Measurements from ENCODE around the gene QKI. TPM values are rescaled to one million over a fixed set of nuclear protein-coding genes. Genes with fewer than 3 reads are reported as not detected.

The QKI gene
- total RNA-seq, 1 donor from 2014 or later, result 267 TPM

GRCh38 chr6:163607792-163608191 lies 193.3 kb downstream of the QKI start:
- Mint-ChIP-seq H3K27me3 (ENCODE audit: low read depth) (no peaks in the 10 kb centered on the region), H3K4me3 (no peak overlapping the region), H3K9me3 (peaks cover 4% of the 10 kb centered on the region), H3K27ac (ENCODE audit: unreplicated experiment) (peak overlapping the region; percentile 27), H3K4me1 (peaks cover 34% of the 10 kb centered on the region), H3K36me3 (ENCODE audit: low read depth) (no peaks in the 10 kb centered on the region)
- TF ChIP-seq CTCF (conservative IDR thresholded peaks at IDR 0.05), result no peak
- no peak for DNase-seq (ENCODE audit: low read depth, low spot score)

DNA sequence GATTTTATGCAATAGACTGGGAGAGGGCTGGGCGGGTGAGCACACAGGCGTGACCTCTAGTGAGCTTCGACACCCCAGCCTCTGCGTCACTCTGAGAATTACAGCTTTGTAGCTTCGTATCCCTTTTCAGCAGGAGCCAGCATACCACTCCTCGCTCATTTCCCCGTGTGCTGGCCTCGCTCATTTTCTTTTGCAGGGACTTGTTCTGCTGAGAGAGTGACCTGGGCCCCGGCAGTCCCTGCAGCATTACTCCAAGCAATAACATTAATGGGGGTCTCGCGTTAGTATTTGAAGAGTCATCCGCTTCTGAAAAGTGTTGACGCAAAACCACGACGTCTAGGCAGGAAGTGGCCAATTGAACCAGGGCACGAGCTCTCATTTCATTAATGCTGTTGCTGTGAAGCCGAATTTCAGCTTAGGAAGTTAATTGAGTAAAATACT lies 193.7 kb downstream of the QKI start:
- Mint-ChIP-seq H3K27ac (ENCODE audit: unreplicated experiment) (no peak overlapping the region), H3K4me1 (peaks cover 29% of the 10 kb centered on the region), H3K36me3 (ENCODE audit: low read depth) (no peaks in the 10 kb centered on the region), H3K9me3 (peaks cover 4% of the 10 kb centered on the region), H3K4me3 (no peak overlapping the region), H3K27me3 (ENCODE audit: low read depth) (no peaks in the 10 kb centered on the region)
- TF ChIP-seq CTCF (conservative IDR thresholded peaks at IDR 0.05), result no peak
- no peak for DNase-seq (ENCODE audit: low read depth, low spot score)

- DNase-seq (ENCODE audit: low read depth, low spot score), result no peak
- H3K4me3 Mint-ChIP-seq, result no peak overlapping the region
- TF ChIP-seq CTCF (conservative IDR thresholded peaks at IDR 0.05), result no peak
- no peaks in the 10 kb centered on the region for H3K9me3 Mint-ChIP-seq
- H3K4me1 Mint-ChIP-seq, result peaks cover 20% of the 10 kb centered on the region
- no peak overlapping the region for H3K27ac Mint-ChIP-seq (ENCODE audit: unreplicated experiment)
- H3K27me3 Mint-ChIP-seq (ENCODE audit: low read depth), result no peaks in the 10 kb centered on the region
- H3K36me3 Mint-ChIP-seq (ENCODE audit: low read depth), result no peaks in the 10 kb centered on the region
These were observed 197.7 kb downstream of the QKI start for GRCh38 chr6:163612200-163612599.

DNA sequence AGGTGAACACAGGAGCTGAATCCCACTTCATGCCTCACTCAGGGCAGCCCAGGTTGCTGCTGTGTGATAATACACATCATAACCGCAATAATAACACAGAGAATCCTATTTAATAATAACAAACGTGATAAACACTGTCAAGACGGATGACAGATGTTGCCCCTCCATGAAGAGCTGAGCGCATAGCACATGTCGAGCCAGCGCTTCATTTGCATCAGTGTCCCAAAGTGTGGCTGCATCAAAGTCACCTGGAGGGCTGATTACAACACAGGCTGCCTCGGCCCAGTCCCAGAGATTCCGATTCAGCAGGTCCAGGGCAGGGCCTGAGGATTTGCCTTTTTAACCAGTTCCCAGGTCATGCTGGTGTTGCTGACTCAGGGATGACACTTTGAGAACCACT lies 198.5 kb downstream of the QKI start:
- H3K27me3 Mint-ChIP-seq (ENCODE audit: low read depth), result no peaks in the 10 kb centered on the region
- DNase-seq (ENCODE audit: low read depth, low spot score), result no peak
- H3K4me1 Mint-ChIP-seq, result peaks cover 20% of the 10 kb centered on the region
- no peaks in the 10 kb centered on the region for H3K9me3 Mint-ChIP-seq
- no peak for TF ChIP-seq CTCF (conservative IDR thresholded peaks at IDR 0.05)
- H3K27ac Mint-ChIP-seq (ENCODE audit: unreplicated experiment), result no peak overlapping the region
- H3K36me3 Mint-ChIP-seq (ENCODE audit: low read depth), result peaks cover 2% of the 10 kb centered on the region
- no peak overlapping the region for H3K4me3 Mint-ChIP-seq

DNA sequence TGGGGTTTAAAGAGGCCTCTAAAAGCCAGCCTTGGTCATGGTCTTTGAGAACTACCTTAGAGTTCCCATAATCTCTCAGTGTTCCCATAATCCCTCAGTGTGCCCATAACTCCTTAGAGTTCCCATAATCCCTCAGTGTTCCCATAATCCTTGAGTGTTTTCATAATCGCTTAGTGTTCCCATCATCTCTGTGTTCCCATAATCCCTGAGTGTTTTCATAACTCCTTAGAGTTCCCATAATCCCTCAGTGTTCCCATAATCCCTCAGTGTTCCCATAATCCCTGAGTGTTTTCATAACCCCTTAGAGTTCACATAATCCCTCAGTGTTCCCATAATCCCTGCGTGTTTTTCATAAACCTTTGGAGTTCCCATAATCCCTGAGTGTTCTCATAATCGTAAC lies 199.2 kb downstream of the QKI start:
- Mint-ChIP-seq H3K4me1 (peaks cover 14% of the 10 kb centered on the region), H3K9me3 (no peaks in the 10 kb centered on the region), H3K27me3 (ENCODE audit: low read depth) (no peaks in the 10 kb centered on the region), H3K36me3 (ENCODE audit: low read depth) (peaks cover 3% of the 10 kb centered on the region), H3K27ac (ENCODE audit: unreplicated experiment) (no peak overlapping the region), H3K4me3 (no peak overlapping the region)
- no peak for DNase-seq (ENCODE audit: low read depth, low spot score)
- TF ChIP-seq CTCF (conservative IDR thresholded peaks at IDR 0.05), result no peak

DNA sequence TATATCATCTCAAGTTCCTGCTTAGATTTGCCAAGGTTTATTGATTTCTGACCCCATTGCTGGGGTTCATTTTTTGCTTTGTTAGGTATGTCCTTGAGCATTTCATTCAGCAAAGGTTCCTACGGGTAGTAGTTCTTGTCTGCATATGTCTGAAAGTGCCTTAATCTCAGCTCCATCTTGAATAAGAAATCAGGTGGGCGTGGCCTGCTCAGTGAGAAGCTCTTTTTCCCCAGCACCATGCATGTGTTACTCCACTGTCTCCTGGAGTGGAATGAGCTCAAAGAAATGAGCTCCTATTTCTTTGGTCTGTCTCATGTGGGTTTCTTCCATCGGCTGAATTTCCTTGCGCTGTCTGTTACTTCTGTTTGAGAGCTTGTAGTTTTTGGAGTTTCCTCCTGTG lies 201.9 kb downstream of the QKI start:
- H3K4me1 Mint-ChIP-seq, result no peaks in the 10 kb centered on the region
- no peak overlapping the region for H3K4me3 Mint-ChIP-seq

More for the DNA sequence above, 201.9 kb downstream of the QKI start:
- no peak overlapping the region for H3K27ac Mint-ChIP-seq (ENCODE audit: unreplicated experiment)
- H3K9me3 Mint-ChIP-seq, result peaks cover under 1% of the 10 kb centered on the region
- DNase-seq (ENCODE audit: low read depth, low spot score), result no peak
- TF ChIP-seq CTCF (conservative IDR thresholded peaks at IDR 0.05), result no peak
- H3K27me3 Mint-ChIP-seq (ENCODE audit: low read depth), result no peaks in the 10 kb centered on the region
- peaks cover 3% of the 10 kb centered on the region for H3K36me3 Mint-ChIP-seq (ENCODE audit: low read depth)
